Muscle of arm (tissue), 12 donors: Measurements from ENCODE around the gene PDE6G. TPM values are rescaled to one million over a fixed set of nuclear protein-coding genes. Genes with fewer than 3 reads are reported as not detected.

Experiments
- DNase-seq: peaks from one replicate; pipeline ENCODE4 v3.0.0-alpha.2; 2013
- polyA plus RNA-seq, 12 donors: library from polyadenylated mRNA; unstranded; fragments of 120-200 nt; gene quantifications; one replicate each; pipeline ENCODE4 v1.2.1, GENCODE V29; 2013; ENCODE audit not compliant: insufficient read length in 12 of 12

The PDE6G gene
- polyA plus RNA-seq, 12 donors: 1.4 to 7.6 (median 3.1) TPM; not detected in 2

- DNase-seq: no peak
Measured at GRCh38 chr17:81664051-81664470, 7.7 kb upstream of the PDE6G start.

GRCh38 chr17:81662002-81662401 lies 5.7 kb upstream of the PDE6G start:
- DNase-seq: no peak

- no peak for DNase-seq
Measured at GRCh38 chr17:81660441-81660840, 4.1 kb upstream of the PDE6G start.

- DNase-seq: no peak
Measured at GRCh38 chr17:81659038-81659437, 2.7 kb upstream of the PDE6G start.

GRCh38 chr17:81656835-81657234 lies 493 bp upstream of the PDE6G start:
- DNase-seq: no peak

GRCh38 chr17:81655378-81656117 lies 794 bp downstream of the PDE6G start:
- DNase-seq: no peak

- no peak for DNase-seq
Measured at GRCh38 chr17:81652906-81653771, 3.2 kb downstream of the PDE6G start.

GRCh38 chr17:81651692-81652091 lies 4.7 kb downstream of the PDE6G start:
- no peak for DNase-seq

- no peak for DNase-seq
Measured at GRCh38 chr17:81650951-81651350, 5.4 kb downstream of the PDE6G start.

GRCh38 chr17:81648707-81649085 lies 7.6 kb downstream of the PDE6G start:
- DNase-seq: no peak

- DNase-seq: no peak
Measured at GRCh38 chr17:81648013-81648706, 8.2 kb downstream of the PDE6G start.

GRCh38 chr17:81647640-81648012 lies 8.7 kb downstream of the PDE6G start:
- no peak for DNase-seq

- no peak for DNase-seq
Measured at GRCh38 chr17:81646869-81647600, 9.3 kb downstream of the PDE6G start.

GRCh38 chr17:81644976-81645952 lies 11.1 kb downstream of the PDE6G start:
- DNase-seq: no peak

- DNase-seq: no peak
Measured at GRCh38 chr17:81644496-81644895, 11.8 kb downstream of the PDE6G start.

GRCh38 chr17:81641825-81642489 lies 14.4 kb downstream of the PDE6G start:
- no peak for DNase-seq

- no peak for DNase-seq
Measured at GRCh38 chr17:81640011-81640410, 16.3 kb downstream of the PDE6G start.

GRCh38 chr17:81638683-81639082 lies 17.7 kb downstream of the PDE6G start:
- DNase-seq: no peak

GRCh38 chr17:81636505-81637288 lies 19.6 kb downstream of the PDE6G start, which contains the start of the genes NPLOC4 and TSPAN10:
Gene NPLOC4 (minus strand): TSS chr17:81637112. CDS start chr17:81636930, 182 bp downstream.
Gene TSPAN10 (plus strand): TSS chr17:81637196. CDS start chr17:81642413, 5,217 bp downstream.
- DNase-seq: peak; percentile 93
